Pons (tissue), 1 donor: ENCODE results near the gene OPCML.
"Not testable (repeated sequence)": the region's sequence is repeated elsewhere in the genome, so short reads cannot be mapped to it uniquely, and the experiment has no call there.

ENCODE experiments used
- DNase-seq: peaks from one replicate; pipeline ENCODE4 v3.0.0-alpha.2; 2016; ENCODE audit warnings: low spot score

Gene OPCML

DNA sequence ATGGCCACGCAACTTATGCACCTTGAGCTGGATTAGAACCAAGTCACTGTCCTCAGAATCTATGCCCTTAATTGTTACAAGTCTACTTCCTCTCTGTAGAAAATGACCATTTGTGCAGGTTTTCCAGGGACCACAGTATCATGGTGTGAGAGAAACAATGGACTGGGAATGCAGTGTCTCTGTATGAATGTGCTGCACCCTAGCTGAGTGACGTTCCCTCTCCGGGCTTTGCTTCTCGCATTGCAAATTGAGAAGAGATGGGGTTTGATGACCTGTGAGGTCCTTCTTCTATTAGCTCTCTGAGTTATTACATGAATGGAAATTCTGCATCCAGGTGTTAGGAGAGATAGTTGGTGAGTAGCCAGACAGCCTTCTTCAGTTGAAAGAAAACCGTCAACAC, 1109.6 kb downstream of the OPCML start:
- DNase-seq: no peak

DNA sequence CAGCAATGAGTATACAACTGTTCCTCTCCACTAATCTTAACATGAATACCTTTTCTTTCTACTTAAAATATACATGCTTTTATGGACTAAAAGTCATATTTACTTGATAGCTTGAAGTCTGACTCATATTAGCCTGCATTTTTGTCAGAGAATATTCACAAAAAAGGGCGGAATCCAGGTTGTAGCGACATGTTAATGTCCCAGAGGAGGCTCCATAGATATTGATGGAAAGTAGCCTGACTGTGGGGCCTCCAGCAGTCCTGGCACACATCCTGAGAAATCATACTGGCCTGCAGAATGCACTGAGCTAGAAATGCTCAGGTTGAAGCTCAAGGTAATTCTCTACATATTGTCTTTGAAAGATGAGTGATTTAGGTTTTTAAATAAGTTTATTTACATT, 1110.7 kb downstream of the OPCML start:
- no peak for DNase-seq

DNA sequence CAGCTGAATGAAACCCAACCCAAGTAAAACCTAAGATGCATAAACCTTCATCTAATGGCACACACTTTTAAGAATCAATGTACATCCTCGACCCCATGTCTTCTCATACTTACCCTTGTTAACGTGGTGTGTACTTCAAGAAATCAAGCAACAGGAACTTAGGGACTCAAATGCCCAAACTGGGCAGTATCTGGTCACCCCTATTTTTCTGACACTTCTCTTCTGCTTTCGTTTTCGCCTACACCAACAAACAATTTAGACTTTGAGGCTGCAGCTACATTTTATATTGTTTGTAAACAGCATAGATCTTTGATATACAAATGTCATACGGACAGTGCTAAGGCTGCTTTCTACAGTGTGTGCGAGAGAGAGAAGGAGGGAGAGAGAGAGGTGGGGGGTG, 1117.8 kb downstream of the OPCML start:
- DNase-seq: no peak

- DNase-seq: no peak
Measured at GRCh38 chr11:132410383-132410782, 1121.9 kb downstream of the OPCML start.

GRCh38 chr11:132409573-132410355, 1122.5 kb downstream of the OPCML start:
- DNase-seq: no peak

GRCh38 chr11:132408877-132409276, 1123.4 kb downstream of the OPCML start:
- no peak for DNase-seq

DNA sequence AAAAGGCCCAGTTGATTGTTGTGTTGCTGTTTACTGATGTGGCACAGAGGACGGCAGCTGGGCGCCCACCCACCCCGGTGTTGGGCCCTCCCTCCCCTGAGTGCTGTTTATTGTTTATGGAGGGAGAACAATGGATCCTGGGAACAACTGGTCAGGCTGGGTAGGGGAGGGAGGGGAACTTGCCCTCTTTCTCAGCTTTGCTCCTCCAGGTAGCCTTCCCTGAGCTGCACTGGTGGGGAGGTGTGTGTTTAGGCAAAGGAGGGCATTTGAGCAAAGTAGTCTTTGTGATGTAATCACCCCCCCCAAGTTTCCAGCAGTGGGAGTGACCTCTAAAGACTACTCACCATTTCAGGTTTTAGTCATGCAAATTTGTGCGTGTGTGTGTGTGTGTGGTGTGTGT, 1126.6 kb downstream of the OPCML start:
- no peak for DNase-seq

DNA sequence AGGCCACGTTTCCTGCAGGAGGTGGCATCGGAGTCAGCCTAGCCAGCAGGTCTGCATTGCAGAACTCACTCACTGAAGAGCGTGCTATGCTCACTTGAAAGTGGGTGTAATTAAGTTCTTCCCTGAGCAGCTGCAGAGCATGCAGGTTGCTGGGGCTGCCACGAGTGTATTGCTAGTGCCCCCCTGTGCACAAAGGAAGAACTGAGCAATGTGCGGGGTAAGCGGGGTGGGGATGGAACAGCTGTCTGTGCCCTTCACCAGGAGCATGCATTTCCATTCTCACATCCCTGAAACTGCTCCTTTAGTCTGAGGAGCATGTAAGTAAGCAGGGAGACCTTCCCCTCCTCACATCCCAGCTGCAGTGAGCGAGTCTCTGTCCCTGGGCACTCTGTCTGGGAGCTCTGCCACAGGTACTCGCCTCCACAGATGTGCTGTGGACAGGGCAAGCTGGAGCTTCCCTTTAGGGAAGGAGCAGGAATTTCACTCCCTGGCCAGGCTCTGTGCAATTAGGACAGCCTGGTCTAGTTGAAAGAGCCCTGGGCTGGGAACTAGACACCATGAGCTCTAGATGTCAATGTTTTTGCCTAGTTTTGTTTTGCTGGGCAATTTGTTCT, 1130.1 kb downstream of the OPCML start:
- peak; percentile 59 for DNase-seq

DNA sequence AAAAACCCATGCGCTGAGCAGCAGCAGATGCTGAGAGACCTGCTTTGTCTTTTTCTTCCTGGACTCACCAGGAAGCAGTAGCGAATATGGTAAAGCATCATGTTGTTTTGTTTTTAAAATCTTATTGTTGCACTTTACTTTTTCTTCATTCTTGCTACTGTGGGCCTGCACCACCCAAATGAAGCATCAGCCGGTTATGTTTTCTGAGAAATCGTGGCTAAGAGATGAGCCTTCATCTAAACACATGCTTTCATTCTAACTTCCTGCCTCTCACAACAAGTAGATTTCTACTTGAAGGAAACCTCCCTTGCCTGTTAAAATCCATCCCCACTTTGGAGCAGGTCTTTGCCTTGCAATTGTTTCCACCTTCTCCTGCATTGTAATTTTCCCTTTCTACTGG, 1136.0 kb downstream of the OPCML start:
- DNase-seq: no peak

DNA sequence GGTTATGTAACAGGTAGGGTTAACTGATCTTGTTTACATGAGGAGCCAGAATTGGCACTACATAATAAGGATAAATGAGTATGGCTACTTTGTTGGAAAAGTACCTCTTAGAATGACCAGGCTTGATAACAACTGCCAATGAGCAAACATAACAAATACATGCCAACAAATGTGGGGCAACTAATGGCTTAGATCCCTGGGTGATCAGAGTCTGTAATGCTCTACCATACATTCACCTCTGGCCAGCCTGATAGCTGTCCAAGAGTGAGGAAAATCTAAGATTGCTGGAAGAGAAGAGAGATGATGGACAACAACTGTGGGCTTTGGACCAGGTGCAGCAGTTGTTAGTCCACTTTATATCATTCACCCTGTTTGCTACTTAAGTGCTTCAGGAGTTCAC, 1136.9 kb downstream of the OPCML start:
- no peak for DNase-seq

DNA sequence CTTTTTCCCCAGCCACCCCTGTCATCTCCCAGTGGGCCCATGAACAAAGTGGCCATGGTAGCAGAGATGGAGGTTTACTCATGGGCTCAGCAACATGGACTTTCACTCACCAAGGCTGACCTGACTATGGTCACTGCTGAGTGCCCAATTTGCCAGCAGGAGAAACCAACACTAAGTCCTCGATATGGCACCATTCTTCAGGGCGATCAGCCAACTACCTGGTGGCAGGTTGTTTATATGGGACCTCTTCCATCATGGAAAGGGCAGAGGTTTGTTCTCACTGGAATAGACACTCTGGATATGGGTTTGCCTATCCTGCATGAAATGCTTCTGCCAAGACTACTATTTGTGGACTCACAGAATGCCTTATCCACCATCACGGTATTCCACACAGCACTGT, 1152.8 kb downstream of the OPCML start:
- DNase-seq: no peak

- no peak for DNase-seq
Measured at GRCh38 chr11:132373405-132374143, 1158.7 kb downstream of the OPCML start.

- DNase-seq: not testable (repeated sequence)
Measured at GRCh38 chr11:132370114-132370513, 1162.2 kb downstream of the OPCML start.

- DNase-seq: no peak
Measured at GRCh38 chr11:132367293-132367692, 1165.0 kb downstream of the OPCML start.

DNA sequence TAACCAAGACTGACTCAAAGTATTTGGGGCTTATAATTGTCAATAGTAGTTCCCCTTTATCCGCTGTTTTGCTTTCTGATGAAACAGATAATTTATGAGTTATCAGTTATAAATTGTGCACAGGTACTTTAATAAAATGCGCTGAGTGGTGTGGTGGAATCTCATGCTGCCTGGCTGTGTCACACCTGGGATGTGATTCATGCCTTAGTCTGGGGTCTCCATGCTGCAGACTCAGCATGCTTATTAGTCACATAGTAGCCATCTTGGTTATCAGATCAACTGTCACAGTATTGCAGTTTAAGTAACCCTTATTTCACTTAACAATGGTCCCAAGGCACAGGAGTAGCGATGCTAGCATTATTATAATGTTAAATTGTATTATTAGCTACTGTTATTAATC, 1166.7 kb downstream of the OPCML start:
- DNase-seq: no peak
